Endothelial cell of umbilical vein (primary cell): ENCODE results near the gene ZSCAN25.

ENCODE experiments used
- EZH2 ChIP-seq: IDR thresholded peaks from 2 replicates; pipeline ENCODE4 v1.6.1; 2012; ENCODE audit warnings: borderline replicate concordance, low read depth, mild to moderate bottlenecking, moderate library complexity, low read length, inconsistent platforms; ENCODE audit not compliant: severe bottlenecking
- FOS ChIP-seq: IDR thresholded peaks from 2 replicates; pipeline ENCODE4 v1.6.1; 2011; ENCODE audit warnings: mild to moderate bottlenecking, low read length, moderate library complexity, borderline replicate concordance; ENCODE audit not compliant: insufficient read depth
- POLR2A ChIP-seq: IDR thresholded peaks from 2 replicates; pipeline ENCODE4 v1.6.1; 2012; ENCODE audit warnings: low read depth, mild to moderate bottlenecking, control low read depth, low read length
- POLR2AphosphoS5 ChIP-seq: IDR thresholded peaks from 2 replicates; pipeline ENCODE4 v1.6.1; 2012; ENCODE audit warnings: low read depth, mild to moderate bottlenecking, control low read depth, low read length, moderate library complexity; ENCODE audit not compliant: insufficient read depth
- TF ChIP-seq, protein P1 (sequence below), 2 donors: IDR thresholded peaks; 1 replicate in 1 of 2; 2 replicates in 1 of 2; pipeline ENCODE4 v1.5.1; 2011; ENCODE audit warnings: low read length in 2 of 2, mild to moderate bottlenecking in 2 of 2, moderate library complexity in 2 of 2, control low read depth in 1 of 2, inconsistent platforms in 1 of 2, low read depth in 1 of 2; ENCODE audit not compliant: insufficient read depth in 1 of 2; ENCODE audit errors: extremely low read depth in 1 of 2

DNA sequence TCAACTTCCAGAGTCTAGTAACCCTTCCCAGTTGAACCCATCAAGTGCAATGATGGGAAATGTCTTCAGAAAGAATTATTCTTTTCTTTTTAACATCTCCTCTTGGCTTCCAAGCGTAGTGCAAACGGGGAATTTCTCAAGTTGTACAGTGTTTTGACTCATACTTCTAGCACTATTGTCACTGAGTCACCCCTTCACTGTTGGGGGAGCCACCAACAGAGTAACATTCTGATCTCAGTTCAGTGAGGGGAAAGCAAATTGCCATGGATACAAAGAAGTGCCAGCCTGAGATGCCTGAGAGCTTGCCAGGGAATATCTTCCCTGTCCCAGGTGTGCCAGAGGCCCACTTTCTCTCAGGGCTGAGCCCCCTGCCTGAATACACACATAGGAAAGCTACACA, 32.1 kb downstream of the ZSCAN25 start:
- TF ChIP-seq, protein P1, sequence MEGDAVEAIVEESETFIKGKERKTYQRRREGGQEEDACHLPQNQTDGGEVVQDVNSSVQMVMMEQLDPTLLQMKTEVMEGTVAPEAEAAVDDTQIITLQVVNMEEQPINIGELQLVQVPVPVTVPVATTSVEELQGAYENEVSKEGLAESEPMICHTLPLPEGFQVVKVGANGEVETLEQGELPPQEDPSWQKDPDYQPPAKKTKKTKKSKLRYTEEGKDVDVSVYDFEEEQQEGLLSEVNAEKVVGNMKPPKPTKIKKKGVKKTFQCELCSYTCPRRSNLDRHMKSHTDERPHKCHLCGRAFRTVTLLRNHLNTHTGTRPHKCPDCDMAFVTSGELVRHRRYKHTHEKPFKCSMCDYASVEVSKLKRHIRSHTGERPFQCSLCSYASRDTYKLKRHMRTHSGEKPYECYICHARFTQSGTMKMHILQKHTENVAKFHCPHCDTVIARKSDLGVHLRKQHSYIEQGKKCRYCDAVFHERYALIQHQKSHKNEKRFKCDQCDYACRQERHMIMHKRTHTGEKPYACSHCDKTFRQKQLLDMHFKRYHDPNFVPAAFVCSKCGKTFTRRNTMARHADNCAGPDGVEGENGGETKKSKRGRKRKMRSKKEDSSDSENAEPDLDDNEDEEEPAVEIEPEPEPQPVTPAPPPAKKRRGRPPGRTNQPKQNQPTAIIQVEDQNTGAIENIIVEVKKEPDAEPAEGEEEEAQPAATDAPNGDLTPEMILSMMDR (IDR thresholded peaks at IDR 0.05; ENCODE audit: extremely low read depth in 1 of 2, insufficient read depth in 1 of 2, low read depth in 1 of 2, low read length in 2 of 2): no peak
- no peak for TF ChIP-seq POLR2A
- TF ChIP-seq POLR2AphosphoS5: no peak
- TF ChIP-seq EZH2: no peak
- no peak for TF ChIP-seq FOS
